Sigmoid colon (tissue), 4 donors: Measurements from ENCODE around the gene CDKL5.

ENCODE experiments used
- EP300 ChIP-seq, 4 donors: sonication (generic); formaldehyde crosslinking; IDR thresholded peaks; one replicate each; pipeline ENCODE4 v1.6.1; 2017; ENCODE audit warnings: antibody characterized with exemption in 4 of 4
- POLR2A ChIP-seq, 2 donors: fragments of 450-650 bp; IDR thresholded peaks; one replicate each; pipeline ENCODE4 v1.6.1; 2016; ENCODE audit warnings: antibody characterized with exemption in 2 of 2, mild to moderate bottlenecking in 2 of 2, moderate library complexity in 2 of 2

DNA sequence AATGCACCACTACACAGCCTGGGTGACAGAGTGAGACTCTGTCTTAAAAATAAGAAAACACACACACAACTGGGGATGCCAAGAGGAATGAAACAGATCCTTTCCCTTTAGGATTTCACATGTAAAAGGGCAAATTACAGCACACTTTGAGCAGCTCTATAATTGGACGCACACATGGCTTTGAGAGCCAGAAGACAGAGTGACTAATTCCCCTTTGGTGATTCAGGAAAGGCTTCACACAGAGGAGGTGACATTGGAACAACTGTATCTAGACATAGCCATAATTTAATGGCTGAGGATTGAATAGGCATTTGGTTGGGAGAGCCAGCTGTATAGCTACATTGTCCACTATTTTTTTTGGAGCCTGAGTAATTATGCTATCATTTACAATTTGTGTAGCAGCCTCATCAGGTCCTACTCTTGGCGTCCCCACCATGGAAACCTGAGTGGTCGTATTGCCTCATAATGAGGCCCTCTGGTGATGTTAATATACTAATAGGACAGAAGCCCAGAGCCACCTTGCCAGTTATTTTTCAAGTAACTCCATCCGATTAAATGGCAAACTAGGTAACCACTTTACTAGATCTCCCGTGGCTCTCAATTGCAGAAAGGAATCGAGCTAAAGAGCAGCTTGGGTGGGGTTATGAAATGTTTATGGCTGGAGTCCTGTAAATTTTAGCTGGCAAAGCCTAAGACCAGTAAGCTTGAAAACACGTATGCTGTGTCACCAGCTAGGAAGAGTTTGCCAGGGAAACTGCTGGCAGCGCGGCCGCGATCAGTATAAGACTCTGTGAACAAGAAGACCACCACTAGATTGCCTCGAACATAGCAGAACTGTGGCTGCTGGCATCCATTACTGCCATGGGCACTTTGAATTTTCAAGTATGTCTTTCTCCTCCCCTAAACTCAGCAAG is 273.6 kb downstream of the CDKL5 start:
- no peak for TF ChIP-seq EP300 (IDR thresholded peaks at IDR 0.05)
- TF ChIP-seq POLR2A (IDR thresholded peaks at IDR 0.05) = no peak
